A673 (cell line): Measurements from ENCODE around the gene MSL1.

ENCODE experiments used
- EZH2 ChIP-seq: fragments of 200-600 bp; sonication (generic); IDR thresholded peaks from 2 replicates; pipeline ENCODE4 v1.6.1; 2017; ENCODE audit warnings: borderline replicate concordance, low read depth, mild to moderate bottlenecking, mixed read lengths, antibody characterized with exemption, low read length; ENCODE audit not compliant: poor library complexity, severe bottlenecking
- TF ChIP-seq, protein P1 (sequence below): fragments of 300-800, 200-600 bp; sonication (generic); conservative IDR thresholded peaks from 2 replicates; pipeline ENCODE4 v1.5.1; 2017; ENCODE audit warnings: low read depth, mild to moderate bottlenecking, antibody characterized with exemption, low read length, moderate library complexity, mixed read lengths

DNA sequence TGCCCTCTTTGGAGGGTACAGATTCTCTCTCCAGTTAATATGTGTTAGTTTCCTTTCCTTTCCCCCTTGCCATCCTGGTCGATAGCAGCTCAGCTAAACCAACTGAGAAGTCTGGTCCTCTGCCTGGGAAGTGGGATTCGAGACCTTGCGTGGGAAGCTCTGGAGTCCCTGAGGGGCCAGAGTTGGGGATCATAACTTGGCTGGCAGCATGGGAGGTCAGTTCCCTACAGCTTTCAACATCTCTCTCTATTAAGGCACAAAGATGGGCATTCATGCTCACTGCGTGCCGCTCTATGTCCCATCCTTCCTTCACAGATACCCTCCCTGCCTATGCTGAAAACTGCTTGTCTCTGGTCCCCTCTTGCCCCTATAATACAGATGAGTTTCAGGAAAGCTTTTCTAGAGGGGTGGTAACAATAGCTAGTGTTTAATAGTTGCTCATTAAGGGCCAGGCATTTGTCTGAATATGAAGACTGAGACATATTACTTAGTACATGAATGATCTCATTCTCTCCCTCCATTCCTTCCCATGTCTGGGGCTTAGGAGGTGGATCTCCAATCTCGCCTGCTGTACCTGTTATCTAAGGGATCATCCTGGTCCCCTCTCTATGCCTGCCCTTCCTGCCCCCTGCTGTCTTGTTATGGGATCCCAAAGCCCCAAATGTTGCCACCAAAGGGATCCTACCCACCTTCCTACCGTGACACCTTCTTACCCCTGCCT, 48.2 kb upstream of the MSL1 start:
- TF ChIP-seq, protein P1, sequence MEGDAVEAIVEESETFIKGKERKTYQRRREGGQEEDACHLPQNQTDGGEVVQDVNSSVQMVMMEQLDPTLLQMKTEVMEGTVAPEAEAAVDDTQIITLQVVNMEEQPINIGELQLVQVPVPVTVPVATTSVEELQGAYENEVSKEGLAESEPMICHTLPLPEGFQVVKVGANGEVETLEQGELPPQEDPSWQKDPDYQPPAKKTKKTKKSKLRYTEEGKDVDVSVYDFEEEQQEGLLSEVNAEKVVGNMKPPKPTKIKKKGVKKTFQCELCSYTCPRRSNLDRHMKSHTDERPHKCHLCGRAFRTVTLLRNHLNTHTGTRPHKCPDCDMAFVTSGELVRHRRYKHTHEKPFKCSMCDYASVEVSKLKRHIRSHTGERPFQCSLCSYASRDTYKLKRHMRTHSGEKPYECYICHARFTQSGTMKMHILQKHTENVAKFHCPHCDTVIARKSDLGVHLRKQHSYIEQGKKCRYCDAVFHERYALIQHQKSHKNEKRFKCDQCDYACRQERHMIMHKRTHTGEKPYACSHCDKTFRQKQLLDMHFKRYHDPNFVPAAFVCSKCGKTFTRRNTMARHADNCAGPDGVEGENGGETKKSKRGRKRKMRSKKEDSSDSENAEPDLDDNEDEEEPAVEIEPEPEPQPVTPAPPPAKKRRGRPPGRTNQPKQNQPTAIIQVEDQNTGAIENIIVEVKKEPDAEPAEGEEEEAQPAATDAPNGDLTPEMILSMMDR = no peak
- no peak for TF ChIP-seq EZH2
